GM18507 (cell line): ENCODE measurements around the gene BCAS4.

ENCODE experiments used
- DNase-seq: peaks from one replicate; pipeline ENCODE4 v3.0.0; 2011; ENCODE audit warnings: low read depth; ENCODE audit not compliant: insufficient read length; ENCODE audit errors: extremely low spot score
- FAIRE-seq: peaks from 2 replicates; lab custom pipeline; 2011; peaks lifted over from hg19 to GRCh38; lab: Jason Lieb, UNC

BCAS4 gene

GRCh38 chr20:50844430-50845100, 49.7 kb downstream of the BCAS4 start:
- FAIRE-seq (peak; percentile 93), DNase-seq (peak; percentile 85)

GRCh38 chr20:50845566-50846215, 50.8 kb downstream of the BCAS4 start:
- DNase-seq = no peak
- FAIRE-seq = no peak

GRCh38 chr20:50848341-50848808, 53.5 kb downstream of the BCAS4 start:
- DNase-seq (no peak), FAIRE-seq (no peak)

GRCh38 chr20:50848846-50849673, 54.2 kb downstream of the BCAS4 start:
- peak; percentile 32 for DNase-seq
- peak; percentile 76 for FAIRE-seq

- FAIRE-seq (no peak), DNase-seq (no peak)
These were observed 55.9 kb downstream of the BCAS4 start for GRCh38 chr20:50850721-50851286.

GRCh38 chr20:50852085-50852484, 57.2 kb downstream of the BCAS4 start:
- DNase-seq (no peak), FAIRE-seq (no peak)

GRCh38 chr20:50854506-50855249, 59.8 kb downstream of the BCAS4 start:
- DNase-seq (no peak), FAIRE-seq (no peak)

GRCh38 chr20:50855498-50856474, 60.9 kb downstream of the BCAS4 start:
- DNase-seq (no peak), FAIRE-seq (no peak)

- no peak for FAIRE-seq
- no peak for DNase-seq
These were observed 61.7 kb downstream of the BCAS4 start for GRCh38 chr20:50856475-50857041.

GRCh38 chr20:50857348-50857747, 62.5 kb downstream of the BCAS4 start:
- DNase-seq (no peak), FAIRE-seq (no peak)

- no peak for FAIRE-seq
- no peak for DNase-seq
These were observed 63.7 kb downstream of the BCAS4 start for GRCh38 chr20:50858525-50858924.

- DNase-seq (no peak), FAIRE-seq (no peak)
These were observed 64.3 kb downstream of the BCAS4 start for GRCh38 chr20:50859161-50859560.

GRCh38 chr20:50861012-50861411, 66.2 kb downstream of the BCAS4 start:
- FAIRE-seq = no peak

GRCh38 chr20:50862546-50862945, 67.7 kb downstream of the BCAS4 start:
- FAIRE-seq (no peak), DNase-seq (no peak)

More at GRCh38 chr20:50861012-50861411, 66.2 kb downstream of the BCAS4 start:
- no peak for DNase-seq

GRCh38 chr20:50865114-50865513, 70.3 kb downstream of the BCAS4 start:
- FAIRE-seq (no peak), DNase-seq (no peak)

- FAIRE-seq (no peak), DNase-seq (no peak)
These were observed 70.7 kb downstream of the BCAS4 start for GRCh38 chr20:50865591-50865990.

GRCh38 chr20:50866036-50866685, 71.3 kb downstream of the BCAS4 start:
- DNase-seq = no peak
- FAIRE-seq = no peak
